Measurements from ENCODE around the gene NAA50. TPM values are rescaled to one million over a fixed set of nuclear protein-coding genes. Genes with fewer than 3 reads are reported as not detected.

NAA50 gene
- polyA plus RNA-seq, 3 donors = 32.2 to 105 (median 80.0) TPM

DNA sequence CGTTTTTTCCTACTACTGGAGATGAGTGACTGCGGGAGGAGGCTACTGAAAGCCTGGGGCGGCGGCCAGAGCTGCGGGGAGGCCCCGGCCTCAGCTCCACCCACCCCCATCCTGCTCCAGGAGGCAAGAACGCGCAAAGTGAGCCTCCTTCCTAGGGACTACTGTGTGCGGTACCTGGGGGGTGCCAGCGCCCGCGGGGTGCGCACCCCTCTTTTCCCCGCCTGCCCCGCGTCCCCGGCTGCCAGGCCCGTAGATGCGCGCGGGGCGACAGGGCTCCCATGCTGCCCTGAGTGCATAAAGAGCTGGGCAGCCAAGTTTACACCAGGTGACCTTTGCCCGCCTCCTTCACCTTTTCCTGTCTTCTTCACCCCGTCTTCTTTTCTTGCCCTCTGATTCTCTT lies 47.1 kb downstream of the NAA50 start:
- intact Hi-C loops (cut with micrococcal nuclease) = loop anchor here in 1 of 2 donors (5.0 kb wide), 1 partner anchor 182 kb away; the partner anchor contains the start of gene SPICE1
- H3K4me2 ChIP-seq (replicated peaks; ENCODE audit: extremely low read depth, low read length, poor library complexity, severe bottlenecking) = peak overlapping the region; percentile 51
- no peaks in the 10 kb centered on the region for H3K36me3 ChIP-seq (replicated peaks in 1 of 2; ENCODE audit: control insufficient read depth in 1 of 2, insufficient read depth in 2 of 2, low read length in 2 of 2)
- H3K9me3 ChIP-seq (replicated peaks in 1 of 2; ENCODE audit: control insufficient read depth in 1 of 2, insufficient read depth in 1 of 2, low read length in 2 of 2) = no peaks in the 10 kb centered on the region
- WGBS (ENCODE audit: insufficient coverage) = 48% methylated on average over 17 of the region's 24 CpGs
- Mint-ChIP-seq H3K4me3 (peak overlapping the region; percentile 64 to 80), H3K27ac (no peak overlapping the region), H3K4me1 (peaks cover 20% of the 10 kb centered on the region), H3K36me3 (no peaks in the 10 kb centered on the region), H3K27me3 (ENCODE audit: low read depth in 3 of 3) (peaks cover 3 to 15% (median 11%) of the 10 kb centered on the region in 3 donors), H3K9me3 (peaks cover 0 to 2% (median 0%) of the 10 kb centered on the region in 7 donors)
- TF ChIP-seq, protein P1, sequence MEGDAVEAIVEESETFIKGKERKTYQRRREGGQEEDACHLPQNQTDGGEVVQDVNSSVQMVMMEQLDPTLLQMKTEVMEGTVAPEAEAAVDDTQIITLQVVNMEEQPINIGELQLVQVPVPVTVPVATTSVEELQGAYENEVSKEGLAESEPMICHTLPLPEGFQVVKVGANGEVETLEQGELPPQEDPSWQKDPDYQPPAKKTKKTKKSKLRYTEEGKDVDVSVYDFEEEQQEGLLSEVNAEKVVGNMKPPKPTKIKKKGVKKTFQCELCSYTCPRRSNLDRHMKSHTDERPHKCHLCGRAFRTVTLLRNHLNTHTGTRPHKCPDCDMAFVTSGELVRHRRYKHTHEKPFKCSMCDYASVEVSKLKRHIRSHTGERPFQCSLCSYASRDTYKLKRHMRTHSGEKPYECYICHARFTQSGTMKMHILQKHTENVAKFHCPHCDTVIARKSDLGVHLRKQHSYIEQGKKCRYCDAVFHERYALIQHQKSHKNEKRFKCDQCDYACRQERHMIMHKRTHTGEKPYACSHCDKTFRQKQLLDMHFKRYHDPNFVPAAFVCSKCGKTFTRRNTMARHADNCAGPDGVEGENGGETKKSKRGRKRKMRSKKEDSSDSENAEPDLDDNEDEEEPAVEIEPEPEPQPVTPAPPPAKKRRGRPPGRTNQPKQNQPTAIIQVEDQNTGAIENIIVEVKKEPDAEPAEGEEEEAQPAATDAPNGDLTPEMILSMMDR (IDR thresholded peaks at IDR 0.05) = no peak
- peaks cover 25% of the 10 kb centered on the region for H3K79me2 ChIP-seq (ENCODE audit: insufficient read depth, low read length)
- H4K20me1 ChIP-seq (ENCODE audit: insufficient read depth, low read length) = no peaks in the 10 kb centered on the region
- H3K27me3 ChIP-seq (ENCODE audit: control insufficient read depth in 2 of 2, insufficient read depth in 2 of 2, low read length in 2 of 2) = no peaks in the 10 kb centered on the region
- H2AFZ ChIP-seq (ENCODE audit: insufficient read depth, low read depth, low read length, poor library complexity, severe bottlenecking) = peak overlapping the region; percentile 73
- no peak for DNase-seq
- H3K4me3 ChIP-seq (replicated peaks in 1 of 3; ENCODE audit: low read depth in 2 of 3, low read length in 3 of 3) = peak overlapping the region in 1 of 3 experiments; percentile 40
- no peak overlapping the region for H3K9ac ChIP-seq (ENCODE audit: insufficient read depth, low read length, poor library complexity, severe bottlenecking)
- peaks cover 20 to 34% of the 10 kb centered on the region in 2 donors for H3K4me1 ChIP-seq (ENCODE audit: control insufficient read depth in 1 of 2, insufficient read depth in 2 of 2, low read length in 2 of 2)
- H3K27ac ChIP-seq (ENCODE audit: low read depth in 1 of 2, low read length in 2 of 2) = no peak overlapping the region

GRCh38 chr3:113698213-113698742 lies 47.8 kb downstream of the NAA50 start:
- Mint-ChIP-seq H3K27me3 (ENCODE audit: low read depth in 3 of 3) (peaks cover 3 to 15% (median 11%) of the 10 kb centered on the region in 3 donors), H3K27ac (no peak overlapping the region), H3K4me1 (peaks cover 27% of the 10 kb centered on the region), H3K36me3 (peaks cover 1 to 4% of the 10 kb centered on the region in 2 donors), H3K9me3 (peaks cover 0 to 2% (median 0%) of the 10 kb centered on the region in 7 donors), H3K4me3 (peak overlapping the region in 1 of 2 donors; percentile 64)
- no peak overlapping the region for H2AFZ ChIP-seq (ENCODE audit: insufficient read depth, low read depth, low read length, poor library complexity, severe bottlenecking)
- H3K27ac ChIP-seq (ENCODE audit: low read depth in 1 of 2, low read length in 2 of 2) = no peak overlapping the region
- H3K36me3 ChIP-seq (replicated peaks in 1 of 2; ENCODE audit: control insufficient read depth in 1 of 2, insufficient read depth in 2 of 2, low read length in 2 of 2) = no peaks in the 10 kb centered on the region
- H3K79me2 ChIP-seq (ENCODE audit: insufficient read depth, low read length) = peaks cover 32% of the 10 kb centered on the region
- peaks cover 20 to 34% of the 10 kb centered on the region in 2 donors for H3K4me1 ChIP-seq (ENCODE audit: control insufficient read depth in 1 of 2, insufficient read depth in 2 of 2, low read length in 2 of 2)
- no peak overlapping the region for H3K4me3 ChIP-seq (replicated peaks in 1 of 3; ENCODE audit: low read depth in 2 of 3, low read length in 3 of 3)
- no peaks in the 10 kb centered on the region for H3K9me3 ChIP-seq (replicated peaks in 1 of 2; ENCODE audit: control insufficient read depth in 1 of 2, insufficient read depth in 1 of 2, low read length in 2 of 2)
- H3K4me2 ChIP-seq (replicated peaks; ENCODE audit: extremely low read depth, low read length, poor library complexity, severe bottlenecking) = peak overlapping the region; percentile 92
- intact Hi-C loops (cut with micrococcal nuclease) = loop anchor here in 1 of 2 donors (5.0 kb wide), 1 partner anchor 181 kb away; the partner anchor contains the start of gene SPICE1
- no peaks in the 10 kb centered on the region for H3K27me3 ChIP-seq (ENCODE audit: control insufficient read depth in 2 of 2, insufficient read depth in 2 of 2, low read length in 2 of 2)
- no peak for DNase-seq
- TF ChIP-seq, protein P1 (IDR thresholded peaks at IDR 0.05) = no peak
- H3K9ac ChIP-seq (ENCODE audit: insufficient read depth, low read length, poor library complexity, severe bottlenecking) = no peak overlapping the region
- 100% methylated on average over 1 of the region's 6 CpGs for WGBS (ENCODE audit: insufficient coverage)
- H4K20me1 ChIP-seq (ENCODE audit: insufficient read depth, low read length) = peaks cover 2% of the 10 kb centered on the region

Measured in CD14-positive monocyte (primary cell).